ENCODE measurements around the gene RASGRF1.

RASGRF1 gene

GRCh38 chr15:78925956-78926743 is 164.4 kb downstream of the RASGRF1 start:
- no peak for DNase-seq

- DNase-seq: no peak
Observed at GRCh38 chr15:78925076-78925624, 165.4 kb downstream of the RASGRF1 start.

GRCh38 chr15:78923480-78924360 is 166.9 kb downstream of the RASGRF1 start:
- DNase-seq: no peak

GRCh38 chr15:78923015-78923414 is 167.6 kb downstream of the RASGRF1 start:
- no peak for DNase-seq

GRCh38 chr15:78922527-78922926 is 168.1 kb downstream of the RASGRF1 start:
- DNase-seq: no peak

GRCh38 chr15:78921940-78922339 is 168.6 kb downstream of the RASGRF1 start:
- no peak for DNase-seq

- no peak for DNase-seq
Observed at GRCh38 chr15:78921517-78921916, 169.1 kb downstream of the RASGRF1 start.

GRCh38 chr15:78917888-78918287 is 172.7 kb downstream of the RASGRF1 start:
- no peak for DNase-seq

- no peak for DNase-seq
Observed at GRCh38 chr15:78916088-78916487, 174.5 kb downstream of the RASGRF1 start.

GRCh38 chr15:78915341-78916087 is 175.1 kb downstream of the RASGRF1 start:
- DNase-seq: no peak

GRCh38 chr15:78914027-78914764 is 176.4 kb downstream of the RASGRF1 start:
- DNase-seq: no peak

- no peak for DNase-seq
Observed at GRCh38 chr15:78913012-78913411, 177.6 kb downstream of the RASGRF1 start.

GRCh38 chr15:78912316-78912715 is 178.3 kb downstream of the RASGRF1 start:
- no peak for DNase-seq

- no peak for DNase-seq
Observed at GRCh38 chr15:78910271-78910670, 180.3 kb downstream of the RASGRF1 start.

All from T-helper 2 cell (primary cell).